Head of caudate nucleus (tissue), 42 donors: ENCODE measurements around the gene DGKI.

Experiments used
- DNase-seq, 42 donors: peaks; one replicate each; pipeline versions ENCODE4 v3.0.0 to v3.0.0-alpha.2; 2020 to 2021; ENCODE audit warnings: mixed read lengths in 7 of 42
- intact Hi-C: fragments of 100-400 bp; cut with DNase I; formaldehyde crosslinking; loops from one replicate; pipeline ENCODE4 v1.15.0; 2022

DGKI gene

GRCh38 chr7:137652721-137653120 is 194.1 kb downstream of the DGKI start:
- intact Hi-C loops: loop anchor here (5.0 kb wide), 1 partner anchor 360 kb away; no protein-coding TSS in a partner anchor
- no peak for DNase-seq

- DNase-seq: no peak
- intact Hi-C loops: no loop called here
Observed at GRCh38 chr7:137647905-137648565, 198.7 kb downstream of the DGKI start.

GRCh38 chr7:137642472-137642871 is 204.3 kb downstream of the DGKI start:
- intact Hi-C loops: no loop called here
- DNase-seq: no peak

- intact Hi-C loops: no loop called here
- DNase-seq: no peak
Observed at GRCh38 chr7:137642031-137642430, 204.7 kb downstream of the DGKI start.

GRCh38 chr7:137636376-137636775 is 210.4 kb downstream of the DGKI start:
- intact Hi-C loops: no loop called here
- no peak for DNase-seq

- intact Hi-C loops: no loop called here
Observed at GRCh38 chr7:137635874-137636273, 210.9 kb downstream of the DGKI start.

GRCh38 chr7:137635132-137635531 is 211.6 kb downstream of the DGKI start:
- DNase-seq: no peak
- intact Hi-C loops: no loop called here

More at GRCh38 chr7:137635874-137636273, 210.9 kb downstream of the DGKI start:
- no peak for DNase-seq

- intact Hi-C loops: no loop called here
- peak in 16 of 42 donors; percentile 10 to 72 (median 30) for DNase-seq
Observed at GRCh38 chr7:137634356-137634755, 212.4 kb downstream of the DGKI start.

- intact Hi-C loops: no loop called here
- DNase-seq: no peak
Observed at GRCh38 chr7:137633133-137633532, 213.6 kb downstream of the DGKI start.

- DNase-seq: peak in 39 of 42 donors; percentile 15 to 85 (median 54)
- intact Hi-C loops: no loop called here
Observed at GRCh38 chr7:137628216-137628615, 218.6 kb downstream of the DGKI start.

- peak in 39 of 42 donors; percentile 7 to 86 (median 56) for DNase-seq
- intact Hi-C loops: no loop called here
Observed at GRCh38 chr7:137626469-137627067, 220.2 kb downstream of the DGKI start.

GRCh38 chr7:137625197-137625596 is 221.6 kb downstream of the DGKI start:
- intact Hi-C loops: no loop called here
- DNase-seq: peak in 1 of 42 donors; percentile 35

GRCh38 chr7:137619181-137619580 is 227.6 kb downstream of the DGKI start:
- DNase-seq: no peak
- intact Hi-C loops: no loop called here

- DNase-seq: no peak
- intact Hi-C loops: no loop called here
Observed at GRCh38 chr7:137618748-137619147, 228.0 kb downstream of the DGKI start.

- intact Hi-C loops: no loop called here
Observed at GRCh38 chr7:137613006-137613525, 233.7 kb downstream of the DGKI start.

GRCh38 chr7:137611606-137612005 is 235.2 kb downstream of the DGKI start:
- intact Hi-C loops: no loop called here
- DNase-seq: no peak

More at GRCh38 chr7:137613006-137613525, 233.7 kb downstream of the DGKI start:
- DNase-seq: no peak

GRCh38 chr7:137609500-137609899 is 237.3 kb downstream of the DGKI start:
- DNase-seq: no peak
- intact Hi-C loops: no loop called here

GRCh38 chr7:137606061-137606674 is 240.6 kb downstream of the DGKI start:
- intact Hi-C loops: no loop called here
- DNase-seq: no peak

- intact Hi-C loops: no loop called here
- DNase-seq: no peak
Observed at GRCh38 chr7:137603043-137603442, 243.7 kb downstream of the DGKI start.

GRCh38 chr7:137601642-137602041 is 245.1 kb downstream of the DGKI start:
- intact Hi-C loops: no loop called here

More at GRCh38 chr7:137601642-137602041, 245.1 kb downstream of the DGKI start:
- no peak for DNase-seq
